GM19023 (cell line): ENCODE results near the gene YWHAE.
"Not testable (repeated sequence)": the region's sequence is repeated elsewhere in the genome, so short reads cannot be mapped to it uniquely, and the experiment has no call there.

Source experiments
- ATAC-seq: cut with Tn5 transposase; IDR thresholded peaks from one replicate; pipeline ENCODE4 v1.9.1; 2021; ENCODE audit warnings: mild to moderate bottlenecking, moderate library complexity; ENCODE audit not compliant: unreplicated experiment

Gene YWHAE

GRCh38 chr17:1399679-1400512 lies at the start of gene YWHAE:
Gene YWHAE (minus strand): TSS chr17:1400222. CDS start chr17:1400110, 112 bp downstream.
- ATAC-seq: peak; percentile 87

GRCh38 chr17:1449412-1449967 lies 49.5 kb upstream of the YWHAE start:
- no peak for ATAC-seq

GRCh38 chr17:1447052-1447451 lies 47.0 kb upstream of the YWHAE start:
- ATAC-seq: no peak

GRCh38 chr17:1446201-1446600 lies 46.2 kb upstream of the YWHAE start:
- no peak for ATAC-seq

GRCh38 chr17:1445695-1446094 lies 45.7 kb upstream of the YWHAE start:
- not testable (repeated sequence) for ATAC-seq

GRCh38 chr17:1442721-1443120 lies 42.7 kb upstream of the YWHAE start:
- not testable (repeated sequence) for ATAC-seq

- no peak for ATAC-seq
These were observed 42.2 kb upstream of the YWHAE start for GRCh38 chr17:1442187-1442586.

- ATAC-seq: no peak
These were observed 40.9 kb upstream of the YWHAE start for GRCh38 chr17:1440921-1441320.

- ATAC-seq: no peak
These were observed 38.6 kb upstream of the YWHAE start for GRCh38 chr17:1438593-1439083.

GRCh38 chr17:1435326-1435725 lies 35.3 kb upstream of the YWHAE start:
- ATAC-seq: no peak

GRCh38 chr17:1434150-1434549 lies 34.1 kb upstream of the YWHAE start:
- no peak for ATAC-seq

GRCh38 chr17:1431631-1432104 lies 31.6 kb upstream of the YWHAE start:
- no peak for ATAC-seq

GRCh38 chr17:1423456-1424135 lies 23.6 kb upstream of the YWHAE start:
- no peak for ATAC-seq

GRCh38 chr17:1422885-1423284 lies 22.9 kb upstream of the YWHAE start:
- ATAC-seq: no peak

- no peak for ATAC-seq
These were observed 21.4 kb upstream of the YWHAE start for GRCh38 chr17:1421470-1421869.

- ATAC-seq: no peak
These were observed 21.0 kb upstream of the YWHAE start for GRCh38 chr17:1420981-1421380.

GRCh38 chr17:1420163-1420562 lies 20.1 kb upstream of the YWHAE start:
- no peak for ATAC-seq

GRCh38 chr17:1418476-1418875 lies 18.5 kb upstream of the YWHAE start:
- not testable (repeated sequence) for ATAC-seq

GRCh38 chr17:1416414-1416813 lies 16.4 kb upstream of the YWHAE start:
- no peak for ATAC-seq

- ATAC-seq: no peak
These were observed 14.6 kb upstream of the YWHAE start for GRCh38 chr17:1414634-1415033.

- no peak for ATAC-seq
These were observed 14.1 kb upstream of the YWHAE start for GRCh38 chr17:1414001-1414574.
